Measurements from ENCODE around the gene P3H2. TPM values are rescaled to one million over a fixed set of nuclear protein-coding genes. Genes with fewer than 3 reads are reported as not detected.

Gene P3H2
- total RNA-seq = 61.9 TPM
- long read RNA-seq, transcript P3H2-201 (15 exons, 3,509 nt) = major isoform, 119 of 147 reads
- long read RNA-seq, partial matches to known transcripts = 12 of 147 reads
- long read RNA-seq, other reads (novel, unspliced or antisense) = 15 of 147 reads

DNA sequence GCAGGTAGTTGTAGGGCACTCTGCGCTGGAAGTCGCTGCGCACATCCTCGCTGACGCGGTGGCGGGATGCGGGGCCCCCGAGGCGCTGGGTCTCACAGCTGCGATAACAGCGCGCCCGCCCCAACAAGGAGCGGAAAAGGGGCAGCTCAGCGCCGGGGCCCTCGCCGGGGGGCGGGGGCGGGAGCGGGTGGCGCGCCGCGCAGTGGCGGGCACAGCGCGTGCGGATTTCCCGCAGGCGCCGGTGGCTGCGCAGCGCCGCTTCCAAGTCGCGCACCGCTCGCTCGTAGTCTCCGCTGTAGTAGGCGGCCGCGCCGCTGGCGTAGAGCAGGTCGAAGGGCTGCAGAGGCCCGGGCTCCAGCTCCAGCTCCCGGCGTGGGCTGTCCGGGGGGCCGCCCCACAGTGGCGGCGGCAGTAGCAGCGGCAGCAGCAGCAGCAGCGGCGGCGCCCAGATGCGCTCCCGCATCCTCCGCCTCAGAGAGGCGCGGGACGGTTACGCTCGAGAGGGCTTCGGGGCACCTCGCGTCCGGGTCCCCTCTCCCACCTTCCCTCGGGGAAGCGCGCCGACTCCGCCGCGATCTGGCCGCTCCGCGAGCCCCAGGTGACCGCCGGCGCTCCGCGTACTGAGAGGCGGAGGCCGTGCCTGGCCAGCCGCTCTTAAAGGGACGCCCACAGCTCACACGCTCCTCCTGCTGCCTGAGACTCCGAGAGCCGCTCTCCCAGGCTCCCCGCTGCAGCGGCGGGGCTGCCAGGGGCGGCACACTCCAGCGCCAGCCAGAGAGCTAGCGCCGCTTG, at the start of gene P3H2:
Gene P3H2 (minus strand): TSS at position 629 of the 792 bp plus-strand sequence. CDS start 166 bp downstream, at position 463.
- H3K4me3 ChIP-seq = peak within 1 kb of the TSS; percentile 69
- ATAC-seq (peak; percentile 96 to 97), DNase-seq (peak; percentile 88)
- no peaks in the 10 kb centered on the region for H3K36me3 ChIP-seq
- peak within 1 kb of the TSS; percentile 78 for H3K27ac ChIP-seq
- intact Hi-C loops (cut with DNase I) = no loop called here
- H3K9me3 ChIP-seq = no peaks in the 10 kb centered on the region
- peaks cover 15% of the 10 kb centered on the region for H3K27me3 ChIP-seq (ENCODE audit: low read depth)
- H3K4me1 ChIP-seq = peaks cover 15% of the 10 kb centered on the region
- TF ChIP-seq CTCF (IDR thresholded peaks at IDR 0.05) = peak; percentile 47

- H3K36me3 ChIP-seq = no peaks in the 10 kb centered on the region
- H3K4me1 ChIP-seq = no peaks in the 10 kb centered on the region
- TF ChIP-seq CTCF (IDR thresholded peaks at IDR 0.05) = no peak
- H3K27me3 ChIP-seq (ENCODE audit: low read depth) = no peaks in the 10 kb centered on the region
- no peak overlapping the region for H3K27ac ChIP-seq
- intact Hi-C loops (cut with DNase I) = no loop called here
- H3K9me3 ChIP-seq = no peaks in the 10 kb centered on the region
- no peak for ATAC-seq
- no peak for DNase-seq
- H3K4me3 ChIP-seq = no peak overlapping the region
Observed at GRCh38 chr3:190169877-190170276, 49.2 kb upstream of the P3H2 start.

DNA sequence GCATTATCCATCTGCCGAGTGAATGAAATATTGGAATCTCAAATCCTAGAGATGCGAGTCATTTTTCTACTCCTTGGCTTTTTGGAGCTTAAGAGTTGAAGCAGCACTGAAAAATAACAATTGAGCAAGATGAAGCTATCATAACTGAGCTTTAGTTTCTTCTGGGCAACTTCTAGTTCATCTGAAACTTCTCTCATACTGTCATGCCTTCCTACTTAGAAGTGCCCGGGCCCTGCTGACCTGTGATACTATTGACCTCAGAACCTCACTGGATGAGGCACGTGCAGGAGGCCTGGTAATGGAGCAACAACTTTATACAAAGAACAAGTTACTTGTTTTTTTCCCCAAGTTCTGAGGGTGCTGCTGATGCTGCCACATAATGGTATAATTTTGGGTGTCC, 48.5 kb upstream of the P3H2 start:
- Histone ChIP-seq H3K27ac (no peak overlapping the region), H3K27me3 (ENCODE audit: low read depth) (no peaks in the 10 kb centered on the region), H3K9me3 (no peaks in the 10 kb centered on the region), H3K36me3 (no peaks in the 10 kb centered on the region), H3K4me3 (no peak overlapping the region), H3K4me1 (no peaks in the 10 kb centered on the region)
- intact Hi-C loops (cut with DNase I) = no loop called here
- DNase-seq (no peak), ATAC-seq (no peak)
- TF ChIP-seq CTCF (IDR thresholded peaks at IDR 0.05) = no peak

- Histone ChIP-seq H3K36me3 (no peaks in the 10 kb centered on the region), H3K27me3 (ENCODE audit: low read depth) (no peaks in the 10 kb centered on the region), H3K4me3 (no peak overlapping the region), H3K9me3 (no peaks in the 10 kb centered on the region), H3K4me1 (no peaks in the 10 kb centered on the region), H3K27ac (no peak overlapping the region)
- DNase-seq (no peak), ATAC-seq (no peak)
- intact Hi-C loops (cut with DNase I) = no loop called here
- no peak for TF ChIP-seq CTCF (IDR thresholded peaks at IDR 0.05)
Observed at GRCh38 chr3:190167936-190168680, 47.4 kb upstream of the P3H2 start.

DNA sequence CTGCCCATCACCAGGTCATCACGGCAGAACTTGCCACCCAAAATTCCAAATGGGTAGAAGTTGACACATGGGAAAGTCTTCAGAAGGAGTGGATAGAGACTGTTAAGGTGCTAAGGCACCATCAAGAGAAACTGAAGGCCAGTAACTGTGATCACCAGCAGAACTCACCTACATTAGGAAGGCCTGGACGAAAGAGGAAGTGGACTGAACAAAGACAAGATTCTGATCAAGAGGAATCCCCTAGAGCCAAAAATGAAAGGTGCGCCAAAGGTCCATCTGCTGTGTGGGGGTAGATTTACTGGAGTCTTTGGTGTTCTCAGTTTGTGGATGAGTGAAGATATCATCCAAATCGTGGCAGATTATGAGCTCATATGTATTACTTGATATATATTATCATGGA, 46.3 kb upstream of the P3H2 start:
- TF ChIP-seq CTCF (IDR thresholded peaks at IDR 0.05) = no peak
- ATAC-seq (no peak), DNase-seq (no peak)
- H3K27me3 ChIP-seq (ENCODE audit: low read depth) = no peaks in the 10 kb centered on the region
- no peaks in the 10 kb centered on the region for H3K4me1 ChIP-seq
- H3K9me3 ChIP-seq = no peaks in the 10 kb centered on the region
- no peaks in the 10 kb centered on the region for H3K36me3 ChIP-seq
- H3K27ac ChIP-seq = no peak overlapping the region
- H3K4me3 ChIP-seq = no peak overlapping the region
- intact Hi-C loops (cut with DNase I) = no loop called here

All from lower lobe of right lung (tissue), 2 donors.